PFSK-1 (cell line): ENCODE measurements around the gene MATCAP1.

Experiments
- FOXP2 ChIP-seq: optimal IDR thresholded peaks from 2 replicates; pipeline ENCODE3; 2011; ENCODE audit warnings: borderline replicate concordance, control low read depth, inconsistent platforms; ENCODE audit not compliant: insufficient read depth; ENCODE audit errors: extremely low read length, extremely low read depth
- POLR2AphosphoS5 ChIP-seq: IDR thresholded peaks from 2 replicates; pipeline ENCODE4 v1.6.1; 2012; ENCODE audit warnings: low read depth, mild to moderate bottlenecking, control low read depth, low read length, moderate library complexity
- SIN3A ChIP-seq: IDR thresholded peaks from 2 replicates; pipeline ENCODE4 v1.6.1; 2012; ENCODE audit warnings: mild to moderate bottlenecking, low read length, moderate library complexity, borderline replicate concordance; ENCODE audit not compliant: insufficient read depth
- TAF1 ChIP-seq: IDR thresholded peaks from 2 replicates; pipeline ENCODE4 v1.6.1; 2012; ENCODE audit warnings: low read length, control low read depth, borderline replicate concordance; ENCODE audit not compliant: insufficient read depth
- TF ChIP-seq, protein P1 (sequence below), 2 experiments: IDR thresholded peaks; 2 replicates each; pipeline versions ENCODE4 v1.6.1 to v1.8.0; 2011 to 2012; ENCODE audit warnings: low read depth in 2 of 2, low read length in 2 of 2, control low read depth in 1 of 2, inconsistent platforms in 1 of 2, mild to moderate bottlenecking in 1 of 2, moderate library complexity in 1 of 2; ENCODE audit not compliant: insufficient read depth in 1 of 2

Gene MATCAP1

DNA sequence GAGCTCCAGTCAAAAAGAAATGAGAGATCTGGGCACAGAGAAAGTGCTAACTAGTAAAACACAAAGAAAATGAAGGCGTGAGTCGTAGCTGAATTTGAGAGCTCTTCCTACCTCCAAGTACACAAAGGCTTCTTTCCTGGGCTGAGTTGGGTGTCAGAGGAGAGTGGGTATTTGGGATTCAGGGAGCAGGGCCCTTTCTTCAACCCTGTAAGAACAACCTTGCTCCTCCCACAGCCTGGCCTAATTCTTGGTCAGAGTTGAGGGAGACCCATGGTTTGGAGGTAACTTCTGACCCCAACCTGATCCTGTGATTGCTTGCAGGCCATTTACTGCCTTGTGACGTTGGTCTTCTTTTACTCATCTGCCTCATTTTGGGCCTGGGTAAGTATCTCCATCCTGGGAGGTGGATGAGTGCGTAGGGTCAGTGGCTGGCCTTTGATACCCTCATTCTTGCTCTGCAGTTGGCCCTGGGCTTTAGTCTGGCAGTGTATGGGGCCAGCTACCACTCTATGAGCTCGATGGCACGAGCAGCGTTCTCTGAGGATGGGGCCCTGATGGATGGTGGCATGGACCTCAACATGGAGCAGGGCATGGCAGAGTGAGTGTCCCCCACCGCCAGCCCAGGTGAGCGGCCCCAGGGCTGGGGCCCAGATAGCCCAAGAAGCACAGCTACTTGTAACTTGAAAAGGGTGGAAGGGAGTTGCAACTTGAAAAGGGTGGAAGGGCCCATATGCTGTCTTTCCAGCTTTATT, 44.4 kb upstream of the MATCAP1 start:
- TF ChIP-seq POLR2AphosphoS5 (no peak), SIN3A (no peak), FOXP2 (no peak), TAF1 (no peak)
- TF ChIP-seq, protein P1, sequence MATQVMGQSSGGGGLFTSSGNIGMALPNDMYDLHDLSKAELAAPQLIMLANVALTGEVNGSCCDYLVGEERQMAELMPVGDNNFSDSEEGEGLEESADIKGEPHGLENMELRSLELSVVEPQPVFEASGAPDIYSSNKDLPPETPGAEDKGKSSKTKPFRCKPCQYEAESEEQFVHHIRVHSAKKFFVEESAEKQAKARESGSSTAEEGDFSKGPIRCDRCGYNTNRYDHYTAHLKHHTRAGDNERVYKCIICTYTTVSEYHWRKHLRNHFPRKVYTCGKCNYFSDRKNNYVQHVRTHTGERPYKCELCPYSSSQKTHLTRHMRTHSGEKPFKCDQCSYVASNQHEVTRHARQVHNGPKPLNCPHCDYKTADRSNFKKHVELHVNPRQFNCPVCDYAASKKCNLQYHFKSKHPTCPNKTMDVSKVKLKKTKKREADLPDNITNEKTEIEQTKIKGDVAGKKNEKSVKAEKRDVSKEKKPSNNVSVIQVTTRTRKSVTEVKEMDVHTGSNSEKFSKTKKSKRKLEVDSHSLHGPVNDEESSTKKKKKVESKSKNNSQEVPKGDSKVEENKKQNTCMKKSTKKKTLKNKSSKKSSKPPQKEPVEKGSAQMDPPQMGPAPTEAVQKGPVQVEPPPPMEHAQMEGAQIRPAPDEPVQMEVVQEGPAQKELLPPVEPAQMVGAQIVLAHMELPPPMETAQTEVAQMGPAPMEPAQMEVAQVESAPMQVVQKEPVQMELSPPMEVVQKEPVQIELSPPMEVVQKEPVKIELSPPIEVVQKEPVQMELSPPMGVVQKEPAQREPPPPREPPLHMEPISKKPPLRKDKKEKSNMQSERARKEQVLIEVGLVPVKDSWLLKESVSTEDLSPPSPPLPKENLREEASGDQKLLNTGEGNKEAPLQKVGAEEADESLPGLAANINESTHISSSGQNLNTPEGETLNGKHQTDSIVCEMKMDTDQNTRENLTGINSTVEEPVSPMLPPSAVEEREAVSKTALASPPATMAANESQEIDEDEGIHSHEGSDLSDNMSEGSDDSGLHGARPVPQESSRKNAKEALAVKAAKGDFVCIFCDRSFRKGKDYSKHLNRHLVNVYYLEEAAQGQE (IDR thresholded peaks at IDR 0.05; ENCODE audit: insufficient read depth in 1 of 2, low read depth in 2 of 2, low read length in 2 of 2), result no peak

DNA sequence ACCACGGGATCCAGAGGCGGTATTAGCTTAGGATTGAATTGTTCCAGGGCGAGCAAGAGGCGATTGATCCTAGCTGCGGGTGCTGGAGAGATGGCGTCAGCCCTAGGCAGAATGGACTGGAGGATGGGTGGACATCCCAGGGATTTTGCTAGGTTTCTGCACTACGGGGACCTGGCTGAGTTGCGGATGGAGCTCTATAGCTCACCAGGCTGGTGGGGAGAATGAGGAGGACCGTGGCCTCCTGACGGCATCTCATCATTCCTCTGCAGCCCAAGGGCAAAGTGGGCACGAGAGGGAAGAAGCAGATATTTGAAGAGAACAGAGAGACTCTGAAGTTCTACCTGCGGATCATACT, 43.8 kb upstream of the MATCAP1 start:
- TF ChIP-seq TAF1 (no peak), SIN3A (no peak)

DNA sequence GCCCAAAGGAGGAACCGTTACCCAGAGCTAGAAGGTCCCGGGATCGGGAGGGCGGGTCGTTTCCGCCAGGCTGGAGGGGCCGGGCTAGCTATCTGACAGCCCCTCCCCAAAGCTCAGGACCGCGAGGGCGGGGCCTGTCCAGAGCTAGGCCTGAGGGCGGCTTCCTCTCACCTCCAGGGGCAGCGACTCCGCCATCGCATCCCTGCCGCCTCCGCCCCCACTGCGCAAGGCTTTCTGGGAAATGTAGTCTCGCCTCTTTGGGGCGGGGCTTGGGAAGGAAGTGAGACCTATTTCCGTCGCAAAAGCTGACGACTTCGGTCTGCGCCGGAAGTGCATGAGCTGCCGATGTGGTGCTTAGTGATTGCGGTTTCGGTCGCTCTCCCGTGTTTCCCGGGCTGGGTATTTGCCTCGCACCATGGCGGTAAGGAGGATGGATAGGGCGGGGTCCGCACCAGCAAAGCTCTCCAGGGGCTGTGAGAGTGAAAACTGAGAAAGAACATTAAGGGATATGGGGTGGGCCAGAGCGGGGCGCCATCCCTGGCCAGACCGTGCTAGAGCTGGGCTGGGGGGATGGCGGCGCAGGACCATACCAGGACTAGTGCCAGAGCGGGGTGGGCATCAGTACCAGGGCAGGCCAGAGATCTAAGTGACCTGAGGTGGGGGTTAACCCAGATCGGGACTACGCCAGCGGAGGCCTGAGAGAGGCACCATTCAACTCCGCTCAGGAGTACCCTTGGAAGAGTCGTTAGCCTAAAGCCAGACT, 43.2 kb upstream of the MATCAP1 start, which contains the start of gene TMEM208:
Gene TMEM208 (plus strand): TSS at position 327 of the 763 bp plus-strand sequence. CDS start 89 bp downstream, at position 416.
- TF ChIP-seq TAF1 (peak; percentile 43; the same call in 1 of the 2 replicates), POLR2AphosphoS5 (peak; percentile 70), FOXP2 (peak; percentile 62), SIN3A (0 out of 2 replicates have a peak, but pooled peaks have one; percentile 29)
- TF ChIP-seq, protein P1 (IDR thresholded peaks at IDR 0.05; ENCODE audit: insufficient read depth in 1 of 2, low read depth in 2 of 2, low read length in 2 of 2), result 0 out of 4 replicates have a peak, but pooled peaks of 1 of the 2 experiments have one; percentile 20

DNA sequence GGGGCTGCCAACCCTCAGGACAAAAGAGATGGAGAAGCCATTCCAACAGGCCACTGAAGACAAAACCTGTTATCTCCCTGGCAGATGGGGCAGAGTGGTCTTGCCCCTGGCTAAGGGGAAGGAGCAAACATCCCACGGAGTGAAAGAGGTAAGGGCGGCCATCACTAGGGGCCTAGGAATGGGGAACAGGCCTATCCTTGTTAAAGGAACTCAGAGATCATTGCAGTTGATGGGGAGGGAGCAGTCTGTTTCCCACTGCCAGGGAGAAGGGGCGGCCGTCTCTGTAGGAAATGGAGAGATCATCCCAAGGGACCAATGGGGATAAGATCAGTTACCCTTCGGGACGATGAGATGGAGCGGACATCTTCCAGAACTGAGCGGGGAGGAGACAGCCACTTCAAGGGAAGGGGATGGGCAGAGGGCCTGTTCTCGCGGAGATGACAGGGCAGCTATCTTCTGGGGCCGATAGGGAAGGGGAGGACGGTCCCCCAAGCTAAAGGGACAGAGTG, 42.6 kb upstream of the MATCAP1 start:
- TF ChIP-seq TAF1 (no peak), SIN3A (no peak), POLR2AphosphoS5 (no peak), FOXP2 (no peak)
- TF ChIP-seq, protein P1 (IDR thresholded peaks at IDR 0.05; ENCODE audit: insufficient read depth in 1 of 2, low read depth in 2 of 2, low read length in 2 of 2), result no peak

DNA sequence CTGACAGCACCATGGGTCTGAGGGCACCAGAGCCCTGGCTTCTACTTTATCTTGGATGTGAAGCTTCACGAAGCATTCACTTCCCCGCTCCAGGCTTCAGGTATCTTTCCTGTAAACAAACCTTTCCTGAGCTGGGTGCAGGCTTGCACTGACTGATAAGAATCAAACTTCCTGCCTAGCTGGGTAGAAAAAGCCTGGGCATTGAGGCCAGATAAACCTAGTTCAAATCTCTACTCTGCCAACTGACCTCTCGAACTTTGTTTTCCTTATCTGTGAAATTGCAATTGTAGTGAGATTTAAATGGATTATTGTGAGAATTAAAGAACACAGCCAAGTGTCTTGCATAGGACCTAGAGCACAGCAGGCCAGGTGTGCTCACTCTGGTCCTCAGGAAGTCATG, 40.2 kb upstream of the MATCAP1 start:
- TF ChIP-seq POLR2AphosphoS5 (no peak), TAF1 (no peak), FOXP2 (no peak)
